Mesendoderm (in vitro differentiated cells): Measurements from ENCODE around the gene TMC1.

Source experiments
- DNase-seq: peaks from one replicate; pipeline ENCODE4 v3.0.0; 2013
- H2AK5ac ChIP-seq: 2 replicates; pipeline ENCODE4 v1.6.1; 2013; ENCODE audit warnings: low read length, inconsistent platforms
- H2BK120ac ChIP-seq: 2 replicates; pipeline ENCODE4 v1.6.1; 2013; ENCODE audit warnings: low read depth, mild to moderate bottlenecking, low read length, moderate library complexity, mixed read lengths
- H2BK15ac ChIP-seq: replicated peaks from 2 replicates; pipeline ENCODE4 v1.6.1; 2013; ENCODE audit warnings: low read depth, mild to moderate bottlenecking, moderate library complexity
- H2BK5ac ChIP-seq: 2 replicates; pipeline ENCODE4 v1.6.1; 2013; ENCODE audit warnings: low read length, inconsistent platforms
- H3K18ac ChIP-seq: 2 replicates; pipeline ENCODE4 v1.6.1; 2013; ENCODE audit warnings: mild to moderate bottlenecking, low read length, mixed read lengths
- H3K23ac ChIP-seq: one replicate; pipeline ENCODE4 v1.6.1; 2013; ENCODE audit warnings: low read length
- H3K27ac ChIP-seq: 2 replicates; pipeline ENCODE4 v1.5.1; 2013; ENCODE audit warnings: low read depth, mild to moderate bottlenecking, inconsistent platforms, low read length, moderate library complexity
- H3K27me3 ChIP-seq: 2 replicates; pipeline ENCODE4 v1.6.1; 2013; ENCODE audit warnings: low read length, control low read depth, mild to moderate bottlenecking, inconsistent platforms; ENCODE audit not compliant: insufficient read depth, poor library complexity
- H3K36me3 ChIP-seq: 2 replicates; pipeline ENCODE4 v1.6.1; 2013; ENCODE audit warnings: low read length, inconsistent platforms; ENCODE audit not compliant: control insufficient read depth, insufficient read depth
- H3K4ac ChIP-seq: one replicate; pipeline ENCODE4 v1.6.1; 2013; ENCODE audit warnings: low read depth, mild to moderate bottlenecking, low read length, moderate library complexity
- H3K4me1 ChIP-seq: 2 replicates; pipeline ENCODE4 v1.6.1; 2013; ENCODE audit warnings: low read depth, low read length, inconsistent platforms; ENCODE audit not compliant: control insufficient read depth
- H3K4me2 ChIP-seq: 2 replicates; pipeline ENCODE4 v1.6.1; 2013; ENCODE audit warnings: low read length
- H3K4me3 ChIP-seq: 2 replicates; pipeline ENCODE4 v1.5.1; 2013; ENCODE audit warnings: mild to moderate bottlenecking, low read length
- H3K56ac ChIP-seq: one replicate; pipeline ENCODE4 v1.6.1; 2013; ENCODE audit warnings: low read length
- H3K79me1 ChIP-seq: 2 replicates; pipeline ENCODE4 v1.6.1; 2013; ENCODE audit warnings: low read length, inconsistent platforms
- H3K79me2 ChIP-seq: 2 replicates; pipeline ENCODE4 v1.6.1; 2013; ENCODE audit warnings: mild to moderate bottlenecking, low read length; ENCODE audit not compliant: control insufficient read depth, insufficient read depth
- H3K9ac ChIP-seq: 2 replicates; pipeline ENCODE4 v1.6.1; 2013; ENCODE audit warnings: low read length, inconsistent platforms
- H4K5ac ChIP-seq: one replicate; pipeline ENCODE4 v1.6.1; 2013; ENCODE audit warnings: low read length
- H4K8ac ChIP-seq: one replicate; pipeline ENCODE4 v1.6.1; 2013; ENCODE audit warnings: low read depth, mild to moderate bottlenecking, control low read depth, low read length, moderate library complexity
- WGBS: extraction: QIAGEN DNeasy Blood & Tissue Kit; methylation state at CpG from one replicate; pipeline ENCODE4 v1.1.7; 2013; ENCODE audit warnings: low lambda C conversion rate, missing lambda C conversion rate; ENCODE audit not compliant: insufficient coverage; ENCODE audit errors: extremely low coverage; 5-methylcytosine and 5-hydroxymethylcytosine counted together

TMC1 gene

GRCh38 chr9:72597601-72598000 lies 76.2 kb downstream of the TMC1 start:
- Histone ChIP-seq H3K27ac (no peak overlapping the region), H3K4me1 (no peaks in the 10 kb centered on the region), H3K36me3 (no peaks in the 10 kb centered on the region), H3K4ac (no peak overlapping the region), H3K56ac (no peak overlapping the region), H3K79me2 (no peaks in the 10 kb centered on the region), H2AK5ac (no peak overlapping the region), H3K18ac (no peak overlapping the region), H3K4me2 (no peak overlapping the region), H4K8ac (no peak overlapping the region), H3K9ac (no peak overlapping the region), H3K4me3 (no peak overlapping the region), H2BK15ac (no peak overlapping the region), H3K23ac (no peak overlapping the region), H4K5ac (no peak overlapping the region), H2BK120ac (no peak overlapping the region), H2BK5ac (no peak overlapping the region), H3K79me1 (no peaks in the 10 kb centered on the region), H3K27me3 (no peaks in the 10 kb centered on the region)
- no CpG with 5 or more reads among the region's 3 CpGs for WGBS
- DNase-seq = no peak

GRCh38 chr9:72598639-72599038 lies 77.2 kb downstream of the TMC1 start:
- no peak overlapping the region for H3K4me3 ChIP-seq
- no peaks in the 10 kb centered on the region for H3K27me3 ChIP-seq
- H3K27ac ChIP-seq = no peak overlapping the region
- no peak overlapping the region for H2BK15ac ChIP-seq
- H3K4me2 ChIP-seq = no peak overlapping the region
- no CpG with 5 or more reads among the region's 3 CpGs for WGBS
- no peak overlapping the region for H3K9ac ChIP-seq
- no peak overlapping the region for H3K23ac ChIP-seq
- no peak overlapping the region for H4K5ac ChIP-seq
- no peak for DNase-seq
- no peaks in the 10 kb centered on the region for H3K36me3 ChIP-seq
- no peak overlapping the region for H3K56ac ChIP-seq
- H2BK5ac ChIP-seq = no peak overlapping the region
- no peaks in the 10 kb centered on the region for H3K79me2 ChIP-seq
- H3K4ac ChIP-seq = no peak overlapping the region
- H3K18ac ChIP-seq = no peak overlapping the region
- no peak overlapping the region for H2AK5ac ChIP-seq
- no peaks in the 10 kb centered on the region for H3K4me1 ChIP-seq
- H3K79me1 ChIP-seq = no peaks in the 10 kb centered on the region
- H2BK120ac ChIP-seq = no peak overlapping the region
- H4K8ac ChIP-seq = no peak overlapping the region

GRCh38 chr9:72599874-72600534 lies 78.6 kb downstream of the TMC1 start:
- no peak overlapping the region for H4K5ac ChIP-seq
- H3K36me3 ChIP-seq = no peaks in the 10 kb centered on the region
- no peak overlapping the region for H3K18ac ChIP-seq
- no peaks in the 10 kb centered on the region for H3K79me2 ChIP-seq
- no peak overlapping the region for H3K4me3 ChIP-seq
- H3K4me2 ChIP-seq = no peak overlapping the region
- no peak for DNase-seq
- H3K23ac ChIP-seq = no peak overlapping the region
- no peak overlapping the region for H2BK15ac ChIP-seq
- H3K56ac ChIP-seq = no peak overlapping the region
- no CpG with 5 or more reads among the region's 5 CpGs for WGBS
- no peak overlapping the region for H3K4ac ChIP-seq
- H3K4me1 ChIP-seq = no peaks in the 10 kb centered on the region
- H2BK5ac ChIP-seq = no peak overlapping the region
- no peak overlapping the region for H3K27ac ChIP-seq
- no peak overlapping the region for H4K8ac ChIP-seq
- no peak overlapping the region for H2BK120ac ChIP-seq
- no peaks in the 10 kb centered on the region for H3K79me1 ChIP-seq
- no peak overlapping the region for H2AK5ac ChIP-seq
- H3K27me3 ChIP-seq = no peaks in the 10 kb centered on the region
- H3K9ac ChIP-seq = no peak overlapping the region

GRCh38 chr9:72600671-72601070 lies 79.3 kb downstream of the TMC1 start:
- Histone ChIP-seq H3K18ac (no peak overlapping the region), H3K56ac (no peak overlapping the region), H4K8ac (no peak overlapping the region), H3K79me1 (no peaks in the 10 kb centered on the region), H3K4me1 (no peaks in the 10 kb centered on the region), H2BK120ac (no peak overlapping the region), H3K27ac (no peak overlapping the region), H2BK15ac (no peak overlapping the region), H2BK5ac (no peak overlapping the region), H3K9ac (no peak overlapping the region), H2AK5ac (no peak overlapping the region), H3K27me3 (no peaks in the 10 kb centered on the region), H3K36me3 (no peaks in the 10 kb centered on the region), H3K4me3 (no peak overlapping the region), H4K5ac (no peak overlapping the region), H3K4me2 (no peak overlapping the region), H3K79me2 (no peaks in the 10 kb centered on the region), H3K4ac (no peak overlapping the region), H3K23ac (no peak overlapping the region)
- no CpG with 5 or more reads among the region's 3 CpGs for WGBS
- DNase-seq = no peak

- H4K5ac ChIP-seq = no peak overlapping the region
- no peaks in the 10 kb centered on the region for H3K4me1 ChIP-seq
- DNase-seq = no peak
- no peaks in the 10 kb centered on the region for H3K79me2 ChIP-seq
- no peak overlapping the region for H2AK5ac ChIP-seq
- H3K56ac ChIP-seq = no peak overlapping the region
- no peak overlapping the region for H2BK15ac ChIP-seq
- H3K4me3 ChIP-seq = no peak overlapping the region
- H3K9ac ChIP-seq = no peak overlapping the region
- WGBS = no CpG with 5 or more reads among the region's 2 CpGs
- H2BK5ac ChIP-seq = no peak overlapping the region
- no peaks in the 10 kb centered on the region for H3K36me3 ChIP-seq
- H3K4me2 ChIP-seq = no peak overlapping the region
- H3K23ac ChIP-seq = no peak overlapping the region
- H2BK120ac ChIP-seq = no peak overlapping the region
- H3K27ac ChIP-seq = no peak overlapping the region
- no peak overlapping the region for H4K8ac ChIP-seq
- H3K79me1 ChIP-seq = no peaks in the 10 kb centered on the region
- H3K27me3 ChIP-seq = no peaks in the 10 kb centered on the region
- H3K18ac ChIP-seq = no peak overlapping the region
- no peak overlapping the region for H3K4ac ChIP-seq
Observed at GRCh38 chr9:72601615-72602014, 80.2 kb downstream of the TMC1 start.

- Histone ChIP-seq H3K18ac (no peak overlapping the region), H3K56ac (no peak overlapping the region), H3K36me3 (no peaks in the 10 kb centered on the region), H3K4me3 (no peak overlapping the region), H3K4ac (no peak overlapping the region), H3K4me1 (no peaks in the 10 kb centered on the region), H3K27me3 (no peaks in the 10 kb centered on the region), H3K4me2 (no peak overlapping the region), H3K9ac (no peak overlapping the region), H3K27ac (no peak overlapping the region), H4K8ac (no peak overlapping the region), H3K79me1 (no peaks in the 10 kb centered on the region), H2BK5ac (no peak overlapping the region), H4K5ac (no peak overlapping the region), H3K23ac (no peak overlapping the region), H2AK5ac (no peak overlapping the region), H3K79me2 (no peaks in the 10 kb centered on the region), H2BK15ac (no peak overlapping the region), H2BK120ac (no peak overlapping the region)
- DNase-seq = no peak
- no CpG with 5 or more reads among the region's 1 CpG for WGBS
Observed at GRCh38 chr9:72612449-72612848, 91.0 kb downstream of the TMC1 start.
